GM19025 (cell line): ENCODE data around the gene SIX1.

Source experiments
- ATAC-seq: cut with Tn5 transposase; IDR thresholded peaks from one replicate; pipeline ENCODE4 v1.9.1; 2021; ENCODE audit warnings: mild to moderate bottlenecking, low read depth, moderate library complexity; ENCODE audit not compliant: unreplicated experiment

The SIX1 gene

GRCh38 chr14:60655898-60656685 lies 6.8 kb upstream of the SIX1 start:
- no peak for ATAC-seq

DNA sequence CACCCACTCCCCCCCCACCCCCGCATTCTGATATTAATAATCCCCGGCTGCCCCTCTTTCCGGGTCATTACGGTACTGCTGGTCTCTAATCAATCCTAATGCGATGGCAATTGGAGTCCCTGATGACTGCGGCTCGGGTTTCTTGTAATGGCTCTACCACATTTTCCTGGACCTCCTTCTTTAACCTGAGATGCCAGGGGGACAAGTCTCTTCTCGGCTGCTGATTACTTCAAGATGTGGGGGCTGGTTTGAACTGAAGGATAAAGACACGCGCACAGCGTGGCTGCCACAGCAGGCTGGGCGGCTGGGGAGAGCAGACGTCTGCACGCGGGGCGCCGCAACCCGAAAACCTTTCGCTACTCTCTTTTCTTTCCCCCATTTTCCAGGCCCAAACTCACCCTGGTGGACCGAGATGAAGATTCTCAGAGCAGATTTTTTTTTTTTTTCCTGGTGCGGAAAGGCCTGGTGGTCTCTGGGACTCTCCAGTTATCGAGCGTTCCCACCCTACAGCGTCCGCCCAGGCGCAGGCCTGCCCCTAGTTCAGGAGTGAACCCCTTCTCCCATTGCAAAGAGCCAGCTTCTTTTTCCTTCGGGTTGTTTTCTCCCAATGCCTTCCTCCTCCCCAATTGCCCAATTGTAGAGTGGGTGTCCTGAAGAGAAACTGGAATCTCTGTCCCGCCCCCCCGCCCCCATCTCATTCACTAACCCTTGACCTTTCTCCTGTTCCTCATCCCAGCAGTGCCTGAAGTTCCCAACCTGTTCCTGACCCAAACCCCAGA lies 6.0 kb upstream of the SIX1 start:
- no peak for ATAC-seq

DNA sequence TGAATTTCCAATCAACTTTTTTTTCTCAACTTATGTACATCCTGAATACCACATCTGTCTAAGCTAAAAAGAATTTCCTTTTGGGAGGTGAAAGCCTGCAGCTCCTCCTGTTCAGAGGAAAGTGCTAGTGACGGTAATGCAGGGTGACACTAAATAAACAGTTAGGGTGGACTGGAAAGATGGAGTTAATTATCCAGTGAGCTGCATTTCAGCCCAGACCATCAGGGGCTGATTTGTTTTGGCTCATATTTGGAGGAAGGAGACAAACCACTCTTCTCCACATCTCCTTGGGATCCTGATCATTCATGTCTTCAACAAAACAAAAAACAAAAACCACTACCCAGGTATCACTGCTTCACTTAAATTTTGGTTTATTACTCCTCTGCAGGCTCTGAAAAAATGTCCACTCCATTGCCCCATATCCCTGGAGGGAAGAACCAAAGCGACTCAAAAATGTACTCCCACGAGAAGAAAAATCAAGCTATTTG lies 5.1 kb upstream of the SIX1 start:
- ATAC-seq: no peak

- ATAC-seq: no peak
These were observed 4.5 kb upstream of the SIX1 start for GRCh38 chr14:60653701-60654161.

DNA sequence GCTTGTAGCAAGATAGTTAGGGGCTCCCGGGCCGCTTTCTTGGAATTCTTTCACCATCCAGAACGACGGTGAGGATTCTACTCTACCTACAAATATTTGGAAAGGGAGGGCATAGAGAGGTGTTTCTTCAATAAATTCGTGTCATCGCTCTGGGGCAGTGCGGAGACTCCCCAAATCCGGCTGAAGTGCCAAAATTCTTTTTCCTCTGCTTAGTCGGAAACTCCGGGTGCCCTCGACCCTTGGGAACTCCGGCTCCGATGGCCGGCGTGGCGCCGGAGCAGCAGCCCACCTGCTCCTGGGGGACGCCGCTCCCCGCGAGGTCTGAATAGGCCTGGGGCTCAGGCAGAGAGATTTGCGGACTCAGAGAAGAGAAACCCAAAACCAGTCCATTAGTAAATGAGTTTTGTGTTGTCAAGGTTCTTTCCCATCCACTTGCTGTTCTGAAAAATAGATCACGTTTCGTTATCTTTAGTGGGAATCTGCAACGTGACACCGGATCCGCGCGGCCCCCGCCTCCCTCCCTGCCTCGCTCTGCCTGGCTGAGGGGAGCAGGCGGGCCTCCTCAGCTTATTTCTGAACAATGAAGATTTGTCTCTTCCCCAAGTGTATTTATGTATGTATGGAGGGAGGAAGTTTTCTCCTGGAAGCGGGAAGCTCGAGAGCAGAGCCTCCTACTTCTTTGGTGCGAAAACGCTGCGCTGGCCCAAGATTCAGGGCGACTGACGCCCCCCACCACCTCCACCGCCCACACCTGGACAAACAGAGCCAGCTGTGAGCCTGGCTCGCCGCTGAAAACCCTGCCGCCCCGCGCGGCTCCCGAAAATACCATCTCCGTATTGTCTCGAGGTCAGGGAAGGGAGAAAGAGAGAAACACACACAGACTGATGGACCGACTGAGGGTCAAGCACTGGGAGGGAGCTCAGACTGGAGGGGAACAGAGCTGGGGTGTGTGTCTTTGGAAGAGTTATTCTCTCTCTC lies 3.7 kb upstream of the SIX1 start:
- ATAC-seq: no peak

GRCh38 chr14:60651796-60652673 lies 2.8 kb upstream of the SIX1 start:
- ATAC-seq: no peak

GRCh38 chr14:60651086-60651795 lies 2.0 kb upstream of the SIX1 start:
- no peak for ATAC-seq

DNA sequence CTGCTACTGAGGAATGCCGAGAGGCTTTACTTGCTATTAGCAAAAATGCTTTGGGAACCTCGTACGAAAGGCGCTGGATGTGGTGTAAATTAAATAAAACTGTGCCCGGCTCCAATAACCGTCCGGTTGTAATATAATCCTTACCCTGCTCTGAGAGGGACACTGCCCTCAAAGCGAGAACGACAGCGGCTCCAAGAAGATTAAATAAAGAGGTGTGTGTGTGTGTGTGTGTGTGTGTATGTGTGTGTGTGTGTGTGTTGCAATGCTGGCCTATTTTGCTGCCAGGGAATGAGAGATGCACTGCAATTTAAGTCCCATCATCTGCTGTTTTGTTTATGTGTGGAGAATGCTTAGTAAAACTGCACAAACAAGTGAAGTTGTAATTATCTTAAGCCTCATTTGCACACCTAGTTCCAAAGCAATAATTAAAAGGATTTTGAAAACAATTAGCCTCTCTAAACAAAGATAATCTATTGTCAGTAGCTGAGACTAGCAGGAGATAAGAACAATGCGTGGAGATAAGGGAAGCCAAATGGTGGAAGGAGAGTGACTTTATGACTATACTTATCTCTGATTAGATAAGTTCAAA lies 1.2 kb upstream of the SIX1 start:
- no peak for ATAC-seq

- no peak for ATAC-seq
These were observed 647 bp upstream of the SIX1 start for GRCh38 chr14:60649875-60650372.

GRCh38 chr14:60648249-60648933 lies 886 bp downstream of the SIX1 start:
- no peak for ATAC-seq

- no peak for ATAC-seq
These were observed 1.4 kb downstream of the SIX1 start for GRCh38 chr14:60647837-60648248.

DNA sequence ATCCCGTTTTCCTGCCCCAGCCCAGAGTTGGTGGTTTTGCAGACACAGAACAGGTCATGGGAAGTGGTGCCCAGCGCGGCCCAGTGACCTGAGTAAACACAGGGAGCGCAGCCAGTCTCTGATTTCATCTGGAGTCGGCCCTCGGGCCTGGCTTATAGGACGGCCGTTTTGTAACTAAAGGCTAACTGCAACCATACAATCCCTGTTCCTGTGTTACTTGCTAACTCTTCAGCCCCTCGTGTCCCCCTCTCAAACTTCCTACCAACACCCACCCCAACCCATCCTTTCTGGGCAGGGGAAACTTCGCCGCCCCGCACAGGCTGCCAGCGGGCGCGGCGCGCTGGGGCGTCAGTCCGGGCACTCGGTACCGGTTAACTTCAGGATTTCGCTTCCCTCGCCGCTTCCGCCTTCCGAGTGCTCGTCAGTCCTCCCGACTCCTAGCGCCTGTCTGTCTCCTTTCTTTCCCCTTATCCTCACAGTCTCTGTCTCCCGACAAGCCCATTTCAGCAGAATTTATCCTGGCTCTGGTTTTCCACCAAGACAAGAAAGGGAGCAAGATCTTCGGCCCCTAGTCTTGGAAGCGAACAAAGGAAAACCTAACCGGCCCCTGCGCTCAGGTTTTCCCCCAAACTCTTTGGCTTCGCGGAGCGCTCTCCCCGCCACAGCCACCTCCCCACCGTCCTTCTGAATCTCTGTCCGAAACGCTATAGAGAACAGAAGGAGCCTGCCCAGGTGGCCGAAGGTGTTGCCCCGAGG lies 2.0 kb downstream of the SIX1 start:
- ATAC-seq: no peak

DNA sequence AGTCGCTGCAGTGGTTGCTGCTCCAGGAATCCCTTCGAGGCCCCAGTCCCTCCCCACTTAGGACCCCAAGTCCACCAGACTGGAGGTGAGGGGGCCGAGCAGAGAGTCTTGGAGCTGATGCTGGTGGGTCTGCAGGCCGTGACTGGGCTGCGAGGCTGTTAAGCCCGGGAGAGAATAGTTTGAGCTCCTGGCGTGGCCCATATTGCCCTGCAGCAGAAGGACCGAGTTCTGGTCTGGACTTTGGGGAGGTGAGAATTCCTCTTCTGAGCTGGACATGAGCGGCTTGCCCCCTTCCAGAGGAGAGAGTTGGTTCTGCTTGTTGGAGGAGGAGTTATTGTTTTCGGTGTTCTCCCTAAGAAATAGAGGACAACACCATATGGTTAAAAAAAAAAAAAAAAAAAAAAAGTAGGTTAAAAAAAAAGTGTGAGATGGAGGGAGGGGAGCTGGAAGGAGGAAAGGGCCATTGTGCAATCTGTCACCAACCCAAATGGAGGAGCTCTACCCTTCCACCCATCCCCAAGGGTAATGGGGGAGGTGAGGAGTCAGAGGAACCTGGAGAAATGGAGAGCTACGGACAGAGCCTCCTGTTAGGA lies 3.0 kb downstream of the SIX1 start:
- no peak for ATAC-seq

DNA sequence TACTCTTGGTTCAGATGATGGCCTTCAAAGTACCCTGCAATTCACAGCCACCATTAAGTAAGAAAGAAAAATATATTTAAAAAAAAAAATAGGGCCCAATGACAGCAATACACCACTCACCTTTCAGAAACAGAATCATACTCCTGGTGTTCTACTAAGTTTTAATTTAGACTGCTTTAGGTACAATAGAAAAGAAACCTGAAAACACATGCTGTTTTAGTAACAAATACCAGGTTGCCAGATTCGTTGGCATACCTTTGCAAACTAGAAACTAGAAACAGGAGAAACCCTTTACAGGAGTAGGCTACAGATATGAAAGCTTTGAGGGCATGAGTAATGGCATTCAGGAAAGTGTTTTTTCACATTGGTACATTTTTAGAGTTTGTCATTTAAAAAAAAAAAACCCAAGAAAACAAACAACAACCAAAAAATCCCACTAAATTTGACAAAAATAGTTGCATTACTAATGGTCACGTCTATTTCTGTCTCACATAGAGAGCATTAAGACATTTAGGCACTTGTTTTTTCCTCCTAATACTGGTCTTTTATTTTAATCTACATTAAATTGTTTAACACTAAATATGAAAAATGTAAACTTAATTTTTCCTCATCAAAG lies 4.0 kb downstream of the SIX1 start:
- no peak for ATAC-seq

- ATAC-seq: no peak
These were observed 4.6 kb downstream of the SIX1 start for GRCh38 chr14:60644666-60645065.
